GM18909 (cell line): ENCODE data around the gene RPS21.

Source experiments
- ATAC-seq: cut with Tn5 transposase; IDR thresholded peaks from one replicate; pipeline ENCODE4 v1.9.1; 2021; ENCODE audit warnings: mild to moderate bottlenecking; ENCODE audit not compliant: unreplicated experiment, poor library complexity

The RPS21 gene

GRCh38 chr20:62353289-62354030, 33.4 kb upstream of the RPS21 start:
- ATAC-seq, result no peak

DNA sequence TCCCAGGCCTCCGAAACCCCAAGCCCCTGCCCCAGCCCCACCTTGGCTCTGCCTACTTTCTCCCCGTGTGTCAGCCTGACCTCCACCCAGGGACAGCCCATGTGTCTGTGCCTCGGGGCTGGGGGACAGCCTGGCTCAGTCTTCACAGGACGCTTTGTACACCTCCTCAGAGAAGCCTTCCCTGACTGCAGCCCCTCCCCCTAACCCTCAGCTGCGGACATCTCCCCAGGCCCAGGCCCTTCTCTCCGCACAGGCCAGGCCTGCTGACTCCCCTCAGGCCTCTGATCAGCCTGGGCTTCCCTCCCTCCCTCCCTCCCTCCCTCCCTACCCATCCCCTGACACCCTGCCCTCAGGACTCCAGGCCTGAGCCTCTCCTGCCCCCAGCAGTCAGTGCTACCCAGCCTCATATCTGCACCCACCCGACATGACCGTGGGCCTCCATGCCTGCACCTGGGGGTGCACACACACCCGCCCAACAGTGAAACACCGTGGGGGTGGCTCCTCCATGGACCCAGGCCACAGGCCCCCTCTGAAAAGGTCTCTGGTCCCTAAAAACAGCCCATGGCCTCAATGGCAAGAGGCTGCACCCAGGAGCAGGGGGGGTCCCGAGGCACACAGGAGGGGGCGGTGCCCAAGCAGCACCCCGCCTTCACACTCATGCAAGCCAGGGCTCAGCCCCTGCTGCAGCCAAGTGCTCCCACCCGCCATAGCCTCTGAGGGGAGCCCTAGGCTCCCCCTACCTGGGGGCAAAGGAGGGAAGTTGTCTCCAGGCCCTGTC, 32.7 kb upstream of the RPS21 start:
- ATAC-seq, result no peak

- no peak for ATAC-seq
Measured at GRCh38 chr20:62354811-62355341, 32.0 kb upstream of the RPS21 start.

DNA sequence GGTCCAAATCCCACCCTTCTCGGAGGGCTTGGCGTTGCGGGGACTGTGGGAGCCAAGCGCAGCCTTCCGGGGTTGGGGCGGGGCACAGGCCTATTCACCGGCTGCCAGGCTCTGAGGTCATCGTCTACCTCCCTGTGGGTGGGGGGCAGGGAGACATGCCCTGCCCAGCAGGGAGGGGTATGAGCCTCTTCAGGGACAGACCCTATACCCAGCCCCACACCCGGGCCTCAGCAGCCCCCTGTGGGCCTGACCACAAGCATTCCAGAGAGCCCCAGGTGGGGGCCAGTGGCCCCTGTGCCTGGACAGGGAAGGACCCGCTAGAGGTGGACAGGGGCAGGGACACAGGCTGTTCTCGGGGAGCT, 31.4 kb upstream of the RPS21 start:
- ATAC-seq, result no peak

DNA sequence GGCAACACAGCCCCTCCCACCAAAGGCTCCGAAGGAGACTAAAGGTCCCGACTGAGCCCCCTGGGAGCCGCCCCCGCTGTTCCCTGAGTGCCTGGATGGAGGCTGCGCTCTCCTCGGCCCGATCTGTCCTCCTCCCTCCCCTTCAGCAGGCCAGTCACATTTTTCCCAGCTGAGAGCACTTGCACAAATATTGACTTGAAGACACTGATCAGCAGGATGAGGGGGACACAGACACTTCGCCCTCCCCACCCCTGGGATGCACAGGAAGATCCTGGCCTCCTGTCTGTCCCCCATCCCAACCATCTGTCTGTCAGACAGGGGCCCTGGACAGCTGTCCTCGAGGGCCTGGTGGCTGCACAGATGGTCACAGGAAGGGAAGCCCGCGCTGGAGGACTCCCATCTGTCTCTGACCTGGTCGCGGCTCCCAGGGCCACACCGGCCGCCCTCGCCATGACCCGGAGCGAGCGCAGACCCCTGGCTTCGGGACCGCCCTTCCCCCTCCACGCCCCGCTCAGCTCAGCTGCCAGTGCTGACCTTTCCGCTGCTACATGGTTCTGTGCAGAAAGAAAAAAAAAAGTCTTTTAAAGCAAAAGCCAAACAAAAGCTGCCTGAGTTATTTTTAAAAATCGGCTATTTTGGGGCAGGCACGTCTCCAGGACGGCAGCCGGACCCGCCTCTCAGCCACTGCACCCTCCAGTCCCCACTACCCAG, 30.9 kb upstream of the RPS21 start:
- ATAC-seq, result no peak

DNA sequence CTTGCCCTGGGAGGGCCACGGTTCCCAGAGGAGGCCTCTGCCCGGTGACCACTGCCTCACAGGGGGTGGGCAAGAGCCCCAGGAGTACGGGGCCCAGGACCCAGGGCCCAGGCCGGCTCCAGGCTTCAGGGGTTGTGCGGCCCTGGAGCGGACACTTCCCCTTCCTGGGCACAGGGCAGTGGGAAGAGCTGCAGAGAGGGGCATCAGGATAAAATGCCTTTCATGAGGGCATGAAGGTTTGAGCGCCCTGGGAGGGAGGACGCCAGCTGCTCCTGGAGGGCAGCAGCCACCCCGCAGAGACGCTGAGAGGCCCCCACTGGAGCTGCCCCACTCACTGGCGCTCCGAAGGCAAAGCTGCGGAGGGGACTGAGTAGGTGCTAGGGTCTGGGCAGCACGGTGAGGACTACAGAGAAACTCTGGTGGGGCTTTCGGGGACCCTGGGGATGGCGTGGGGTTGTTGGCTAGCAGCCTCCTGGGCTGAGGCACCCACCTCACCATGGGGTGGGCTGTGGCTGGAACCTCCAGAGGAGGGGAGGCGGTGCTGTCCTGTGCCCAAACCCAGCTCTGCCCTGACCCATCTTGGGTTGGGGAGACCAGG, 30.2 kb upstream of the RPS21 start:
- no peak for ATAC-seq

GRCh38 chr20:62357187-62357667, 29.7 kb upstream of the RPS21 start:
- ATAC-seq, result no peak

- no peak for ATAC-seq
Measured at GRCh38 chr20:62357681-62358080, 29.2 kb upstream of the RPS21 start.

GRCh38 chr20:62358171-62359042, 28.5 kb upstream of the RPS21 start:
- ATAC-seq, result no peak

- no peak for ATAC-seq
Measured at GRCh38 chr20:62359043-62359490, 27.8 kb upstream of the RPS21 start.

DNA sequence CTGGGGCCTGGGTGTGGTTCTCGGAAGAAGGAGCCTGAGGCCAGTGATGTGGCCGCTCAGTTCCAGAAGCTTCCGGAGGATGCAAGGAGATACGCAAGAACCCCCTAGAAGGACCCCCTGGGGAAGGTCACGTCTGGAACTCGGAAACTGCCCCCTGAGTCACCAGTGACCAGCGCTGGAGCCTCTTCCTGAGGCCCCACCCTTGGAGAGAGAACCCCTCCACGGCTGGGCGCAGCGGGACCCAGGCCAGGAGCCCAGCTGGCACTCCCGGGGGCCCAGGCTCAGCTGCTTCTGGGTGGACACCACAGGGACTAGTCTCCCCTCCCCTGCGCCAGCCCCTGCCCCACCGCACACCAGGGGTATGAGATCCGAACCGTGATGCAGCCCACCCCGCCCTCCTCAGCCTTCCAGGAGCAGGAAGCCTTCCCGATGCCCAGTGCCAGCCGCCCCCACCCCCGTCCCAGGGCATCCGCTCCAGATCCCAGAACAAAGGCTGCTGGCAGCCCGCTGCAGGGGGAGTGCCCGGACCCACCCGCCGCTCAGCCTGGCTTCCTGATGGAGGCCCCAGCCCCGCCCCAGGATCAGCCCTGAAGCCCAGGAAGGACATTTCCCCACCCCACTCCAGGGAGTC, 27.3 kb upstream of the RPS21 start:
- no peak for ATAC-seq

GRCh38 chr20:62360854-62361798, 25.8 kb upstream of the RPS21 start:
- ATAC-seq, result no peak

DNA sequence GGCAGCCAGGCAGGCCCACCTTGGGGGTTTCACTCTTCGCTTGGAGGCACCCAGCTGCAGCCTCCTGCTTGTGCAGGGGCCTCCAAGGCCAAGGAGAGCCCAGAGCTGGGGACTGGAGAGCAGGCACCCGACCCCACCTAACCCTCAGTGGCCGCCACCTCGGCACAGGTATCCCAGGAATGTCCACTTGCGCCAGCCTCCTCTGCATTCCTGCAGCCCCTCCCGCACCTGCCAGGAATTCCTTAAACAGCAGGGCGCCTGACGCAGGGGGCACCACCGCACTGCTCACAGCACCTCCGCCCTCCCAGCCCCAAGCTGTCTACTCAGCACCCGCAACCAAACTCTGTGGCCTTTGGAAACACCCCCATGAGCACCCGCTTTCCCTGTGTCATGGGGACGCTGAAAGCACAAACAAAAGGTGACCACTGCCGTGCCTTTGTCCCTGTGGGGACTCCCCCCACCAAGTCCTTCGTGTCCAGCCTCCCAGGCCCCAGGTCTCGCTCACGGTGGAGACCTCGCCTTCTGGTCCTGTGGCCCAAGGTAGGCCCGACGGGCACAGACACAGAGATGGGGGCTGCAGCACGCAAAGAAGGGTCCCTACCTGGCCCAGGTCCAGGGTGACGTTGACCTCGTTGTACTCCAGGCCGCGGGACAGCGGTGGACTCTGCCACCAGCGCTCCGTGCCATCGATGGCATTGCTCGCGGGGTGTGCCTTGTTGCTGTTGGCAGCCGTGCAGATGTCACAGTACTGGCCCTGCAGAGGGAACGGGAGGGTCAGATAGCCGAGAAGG, 24.9 kb upstream of the RPS21 start:
- ATAC-seq, result no peak

DNA sequence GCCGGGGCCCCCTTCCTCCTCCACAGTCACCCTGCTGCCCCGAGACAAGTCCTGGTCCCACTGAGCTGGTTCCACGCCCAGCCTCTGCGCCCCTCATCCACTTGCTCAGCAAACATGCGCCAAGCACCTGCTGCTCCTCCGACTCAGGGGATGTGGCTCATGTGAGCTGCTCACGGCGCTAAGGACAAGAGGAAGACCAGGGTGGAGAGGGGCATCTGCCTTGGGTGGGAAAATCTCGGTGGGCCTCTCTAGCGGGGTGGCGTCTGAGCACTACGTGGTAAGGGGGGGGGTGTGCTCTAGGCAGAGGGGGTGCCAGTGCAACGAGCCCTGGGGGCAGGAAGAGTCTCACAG, 24.3 kb upstream of the RPS21 start:
- ATAC-seq, result no peak

DNA sequence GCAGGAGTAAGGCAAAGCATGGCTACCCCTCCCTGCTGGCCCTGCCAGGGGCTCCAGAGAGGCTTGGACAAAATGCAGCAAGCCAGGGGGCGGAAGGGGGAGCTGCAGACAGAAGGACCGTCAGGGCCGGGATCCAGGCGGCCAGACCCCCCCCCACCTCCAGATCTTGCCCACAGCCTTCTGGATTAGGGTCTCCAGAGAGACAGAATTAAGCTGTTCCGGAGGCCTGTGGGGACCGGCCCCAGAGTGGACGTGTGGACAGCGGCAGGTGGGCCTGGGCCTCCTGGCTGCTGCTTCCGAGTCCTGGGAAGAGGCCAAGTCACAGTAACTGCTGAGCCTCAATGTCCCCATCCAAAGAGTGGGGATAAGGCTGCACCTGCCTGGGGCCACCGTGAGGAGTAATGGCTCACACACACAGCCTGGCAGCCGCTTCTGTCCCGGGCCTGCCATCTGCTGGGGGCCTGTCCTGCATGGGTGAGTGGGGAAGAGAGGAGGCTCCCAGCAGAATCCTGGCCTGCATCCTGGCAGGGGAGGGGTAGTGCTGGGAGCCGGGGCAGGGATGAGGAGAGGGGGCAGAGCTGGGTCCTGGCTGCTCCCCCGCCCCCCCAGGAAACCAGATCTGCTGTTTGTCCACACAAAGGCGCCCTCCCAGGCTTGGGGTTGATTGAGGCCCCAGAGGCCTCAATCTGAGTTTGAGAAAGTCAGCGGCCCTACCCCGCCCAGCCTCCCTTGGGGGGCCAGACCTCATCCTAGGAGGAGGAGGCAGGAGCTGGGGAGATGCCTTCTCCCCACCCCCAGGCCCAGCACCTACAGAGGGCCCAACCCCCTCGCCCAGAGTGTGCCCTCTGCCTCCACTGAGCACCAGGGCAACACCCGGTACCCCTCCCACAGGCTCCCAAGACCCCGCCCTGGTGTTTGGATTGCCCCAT, 23.6 kb upstream of the RPS21 start:
- no peak for ATAC-seq
